Measurements from ENCODE around the gene CISD1.

The CISD1 gene

DNA sequence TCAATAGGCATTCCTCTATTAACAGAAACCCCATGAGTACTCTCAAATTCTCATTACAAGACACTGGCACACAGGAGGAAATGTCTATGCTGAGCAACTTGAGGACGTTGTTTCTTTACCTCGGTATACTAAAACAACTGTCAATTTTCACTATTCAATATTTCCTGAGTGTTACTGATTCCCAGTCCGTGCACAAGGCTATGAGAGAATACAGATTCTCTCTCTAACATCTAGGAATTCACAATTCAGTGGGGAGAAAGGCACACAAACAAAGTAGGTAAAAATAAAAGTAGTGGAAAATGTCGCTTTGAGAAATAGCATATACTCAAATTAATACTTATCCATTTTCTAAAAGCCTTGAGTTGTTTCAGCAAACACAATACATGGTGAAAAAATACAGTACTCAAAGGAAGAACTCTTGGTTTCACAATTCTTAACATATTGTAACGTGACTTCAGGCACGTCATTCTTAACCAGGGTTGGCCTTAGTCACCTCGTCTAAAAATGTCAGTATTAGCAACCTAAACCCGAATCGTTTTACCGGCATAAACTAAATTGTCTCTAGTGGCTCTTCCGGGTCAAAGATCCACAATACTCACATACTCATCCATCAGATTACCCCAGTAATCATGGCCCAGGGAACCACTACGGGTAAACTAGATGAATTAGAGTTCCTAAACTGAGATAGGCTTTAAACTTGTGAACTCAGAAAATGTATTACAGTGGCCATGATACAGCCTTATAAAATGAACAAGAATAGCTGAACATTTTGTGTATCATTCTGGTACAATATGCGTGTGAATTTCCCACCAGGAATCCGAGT, 2.7 kb upstream of the CISD1 start:
- no peak for DNase-seq

GRCh38 chr10:58266826-58267712, 1.9 kb upstream of the CISD1 start:
- DNase-seq, result no peak

- peak; percentile 47 to 64 for DNase-seq
Measured at GRCh38 chr10:58267713-58268453, 1.1 kb upstream of the CISD1 start, which contains the start of gene IPMK. Gene IPMK, minus strand, starts transcription at chr10:58267894. Its CDS starts 283 bp downstream, at chr10:58267611.

GRCh38 chr10:58268454-58268945, 462 bp upstream of the CISD1 start:
- no peak for DNase-seq

DNA sequence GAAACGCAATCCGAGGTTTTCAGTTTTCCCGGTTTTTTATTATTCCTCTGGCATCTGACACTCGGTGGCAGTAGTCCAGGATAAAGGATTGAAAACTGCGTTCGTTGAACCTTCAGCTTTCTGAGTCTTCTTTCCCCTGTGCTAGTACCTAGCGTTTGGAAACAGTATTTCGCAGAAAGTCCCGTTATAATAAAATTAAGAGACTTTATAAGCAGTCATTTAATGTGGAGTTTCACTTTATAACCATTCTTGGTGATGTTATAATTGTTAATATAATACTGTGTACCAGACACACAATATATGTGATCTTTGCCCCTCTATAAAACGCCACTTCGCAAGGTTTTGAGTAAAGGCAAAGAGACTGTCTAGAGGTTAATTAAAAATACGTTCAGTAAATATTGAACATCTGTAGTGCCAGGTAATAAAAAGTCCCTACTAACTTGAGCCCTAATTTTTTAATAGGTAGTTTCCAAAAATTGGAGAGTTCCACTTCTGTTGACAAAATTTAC, 874 bp downstream of the CISD1 start:
- DNase-seq, result no peak

GRCh38 chr10:58275261-58275660, 6.3 kb downstream of the CISD1 start:
- no peak for DNase-seq

DNA sequence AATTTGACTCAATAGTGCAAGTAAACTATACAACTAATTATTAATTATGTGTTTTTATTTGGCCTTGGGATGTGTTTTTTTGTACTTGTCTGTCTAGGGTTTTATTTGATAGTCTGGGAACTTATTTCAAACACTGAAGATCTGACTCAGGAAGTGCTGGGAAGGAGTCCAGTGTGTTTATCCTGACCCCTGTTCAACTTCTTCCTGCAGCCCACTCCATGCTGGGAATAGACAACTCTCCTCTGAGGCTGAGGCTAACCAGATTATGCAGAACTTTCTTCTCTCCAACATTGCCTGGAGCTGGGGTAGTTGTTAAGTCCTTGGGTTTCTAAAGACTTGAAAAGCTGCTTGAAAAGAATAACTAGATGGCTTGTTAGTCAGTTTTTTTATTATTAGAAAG, 6.9 kb downstream of the CISD1 start:
- DNase-seq, result no peak

DNA sequence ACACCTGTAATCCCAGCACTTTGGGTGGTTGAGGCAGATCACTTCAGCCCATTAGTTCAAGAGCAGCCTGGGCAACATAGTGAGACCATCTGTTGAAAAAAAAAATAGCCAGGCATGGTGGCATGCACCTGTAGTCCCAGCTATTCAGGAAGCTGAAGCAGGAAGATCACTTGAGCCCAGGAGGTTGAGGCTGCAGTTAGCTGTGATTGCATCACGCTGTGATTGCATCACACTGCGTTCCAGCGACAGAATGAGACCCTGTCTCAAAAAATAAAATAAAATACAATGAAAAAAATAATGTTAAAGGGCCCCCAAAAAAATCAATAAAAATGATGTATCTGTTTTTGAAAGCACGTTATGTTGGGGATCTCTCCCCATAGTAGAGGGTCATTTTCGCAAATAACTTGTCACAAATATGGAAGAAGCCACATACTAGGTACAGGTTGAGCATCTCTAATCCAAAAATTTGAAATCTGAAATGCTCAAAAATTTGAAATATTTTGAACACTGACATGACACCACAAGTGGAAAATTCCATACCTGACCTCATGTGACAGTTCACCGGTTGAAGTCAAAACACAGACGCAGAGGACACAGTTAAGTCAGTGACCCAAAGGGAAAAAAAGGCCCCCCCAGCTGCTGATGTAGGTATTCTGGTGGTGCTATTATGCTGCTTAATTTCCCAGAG, 9.5 kb downstream of the CISD1 start:
- no peak for DNase-seq

DNA sequence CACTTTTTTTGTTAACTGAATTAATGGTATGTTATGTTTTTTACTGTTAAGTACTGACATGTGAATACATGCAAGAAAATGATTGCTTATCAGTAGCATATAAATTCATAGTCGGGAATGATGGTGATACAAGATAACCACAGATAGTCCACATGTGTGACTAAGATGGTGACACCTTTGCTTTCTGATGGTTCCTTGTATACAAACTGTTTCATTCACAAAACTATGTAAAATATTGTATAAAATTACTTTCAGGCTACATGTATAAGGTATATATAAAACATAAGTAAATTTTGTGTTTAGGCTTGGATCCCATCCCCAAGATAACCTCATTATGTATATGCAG, 10.0 kb downstream of the CISD1 start:
- no peak for DNase-seq

DNA sequence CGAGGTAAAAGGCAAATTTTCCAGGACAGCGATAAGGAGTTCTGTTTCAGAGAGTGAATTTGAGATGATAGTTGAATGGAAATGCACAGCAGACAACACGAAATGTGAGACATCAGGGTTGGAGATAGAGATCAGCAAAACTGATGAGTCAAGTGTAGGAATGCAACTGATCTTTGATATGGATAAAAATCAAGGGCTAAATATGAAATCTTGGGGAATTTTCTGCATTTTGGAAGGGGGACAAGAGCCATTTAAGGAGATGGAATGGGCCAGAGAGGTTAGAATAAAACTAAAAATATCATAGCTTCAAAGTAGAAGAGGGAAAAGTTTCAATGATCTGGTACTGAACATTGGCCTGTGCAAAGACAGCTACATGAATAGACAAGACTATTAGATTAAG, 11.5 kb downstream of the CISD1 start:
- DNase-seq, result no peak

GRCh38 chr10:58281092-58281752, 12.3 kb downstream of the CISD1 start:
- no peak for DNase-seq

DNA sequence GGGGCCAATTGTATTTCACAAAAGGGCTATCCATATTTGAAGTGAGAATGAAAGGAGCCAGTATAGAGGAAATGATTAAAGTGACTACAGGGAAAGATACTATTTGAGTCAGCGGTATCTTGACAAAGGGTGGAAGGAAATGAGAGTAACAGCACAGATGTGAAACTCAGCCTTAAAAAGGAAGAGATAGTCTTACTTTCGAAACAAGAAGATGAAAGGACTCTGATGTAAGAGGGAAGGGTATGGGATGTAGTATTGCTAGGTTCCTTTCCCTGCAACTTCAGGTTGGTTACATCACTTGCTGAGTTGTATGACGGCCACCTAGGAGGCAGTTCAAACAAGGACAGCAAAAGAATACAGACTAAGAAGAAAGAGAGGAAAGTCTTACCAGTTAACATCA, 13.7 kb downstream of the CISD1 start:
- no peak for DNase-seq

GRCh38 chr10:58291538-58292174, 22.7 kb downstream of the CISD1 start:
- DNase-seq, result no peak

DNA sequence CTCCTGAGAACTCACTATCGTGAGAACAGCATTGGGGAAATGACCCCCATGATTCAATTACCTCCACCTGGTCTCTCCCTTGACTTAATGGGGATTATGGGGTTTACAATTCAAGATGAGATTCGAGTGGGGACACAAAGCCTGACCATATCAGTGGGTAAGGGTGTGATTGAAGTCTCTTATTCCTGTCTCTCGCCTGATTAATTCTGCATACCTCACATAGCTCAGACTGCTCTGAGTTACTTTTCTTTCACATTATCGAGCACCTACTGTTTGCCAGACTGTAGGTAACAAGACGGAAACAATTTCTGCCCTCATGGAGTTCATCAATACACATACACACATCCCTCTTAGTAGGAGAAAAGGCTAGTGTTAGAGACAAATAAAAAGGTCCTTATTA, 25.0 kb downstream of the CISD1 start:
- no peak for DNase-seq

DNA sequence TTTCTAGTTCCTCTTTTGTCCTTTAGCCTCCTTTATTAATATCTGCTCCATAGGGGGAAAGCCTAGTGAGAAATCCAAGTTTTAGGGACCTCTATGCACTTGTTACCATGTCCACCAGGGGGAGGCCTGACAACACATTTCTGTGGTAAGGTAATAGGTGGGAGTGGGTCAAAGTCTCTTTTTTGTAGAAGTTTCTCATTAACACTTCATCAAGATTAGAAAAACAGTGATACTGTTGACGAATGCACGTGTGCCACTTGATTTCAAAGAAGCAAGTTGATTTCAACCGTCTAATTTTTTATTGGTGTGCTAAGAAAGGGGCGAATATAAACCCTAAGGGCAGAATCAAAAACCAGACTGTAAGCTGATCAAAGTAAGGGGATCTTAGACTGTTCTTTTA, 30.6 kb downstream of the CISD1 start:
- DNase-seq, result peak in 1 of 2 experiments; percentile 1

GRCh38 chr10:58300676-58301075, 31.7 kb downstream of the CISD1 start:
- DNase-seq, result no peak

GRCh38 chr10:58302254-58302653, 33.3 kb downstream of the CISD1 start:
- no peak for DNase-seq

- DNase-seq, result no peak
Measured at GRCh38 chr10:58304099-58304633, 35.2 kb downstream of the CISD1 start.

DNA sequence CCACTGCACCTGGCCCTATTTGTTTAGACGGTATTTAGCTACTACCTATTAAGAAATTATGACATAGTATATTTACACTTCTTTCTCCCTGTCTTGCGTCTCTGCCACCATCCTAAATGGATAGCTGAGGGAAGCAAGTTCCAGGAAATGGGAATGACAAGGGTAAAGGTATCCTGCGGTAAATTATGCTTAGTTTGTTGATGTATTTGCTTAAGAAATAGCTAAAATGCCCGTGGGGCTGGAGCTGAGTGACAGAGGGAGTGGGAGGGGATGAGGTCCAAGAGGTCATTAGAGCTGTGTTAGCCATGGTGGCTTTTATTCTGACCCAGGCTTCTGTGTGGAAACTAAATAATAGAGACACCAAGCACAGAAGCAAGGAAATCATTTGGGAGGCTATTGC, 36.9 kb downstream of the CISD1 start:
- no peak for DNase-seq

- DNase-seq, result no peak
Measured at GRCh38 chr10:58307676-58308075, 38.7 kb downstream of the CISD1 start.

DNA sequence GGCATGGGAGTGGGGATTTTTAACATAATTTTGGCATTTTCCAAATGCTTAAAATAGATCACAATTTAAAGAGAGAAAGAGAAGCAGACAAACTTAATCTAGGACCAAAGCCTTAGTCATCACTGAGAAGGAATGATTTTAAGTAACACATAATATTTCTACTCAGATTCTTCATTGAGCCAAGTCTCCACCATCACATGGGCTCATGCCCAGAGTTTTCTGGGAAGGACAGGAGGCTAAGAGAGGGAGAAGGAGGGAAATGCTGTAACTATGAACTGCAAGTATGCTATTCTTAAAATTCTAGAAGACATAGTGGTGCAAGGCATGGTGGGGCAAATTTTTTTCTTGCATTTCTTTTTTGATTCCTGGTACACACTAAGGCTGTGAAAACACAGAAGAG, 42.1 kb downstream of the CISD1 start:
- DNase-seq, result no peak

Data from NCI-H187 (cell line).